Mesendoderm (in vitro differentiated cells): ENCODE results near the gene IQCK.
A peak's percentile ranks its signal among the peaks of the same experiment; 100 is the strongest.

Source experiments
- DNase-seq: peaks from one replicate; pipeline ENCODE4 v3.0.0; 2013
- H2AK5ac ChIP-seq: 2 replicates; pipeline ENCODE4 v1.6.1; 2013; ENCODE audit warnings: low read length, inconsistent platforms
- H2BK120ac ChIP-seq: 2 replicates; pipeline ENCODE4 v1.6.1; 2013; ENCODE audit warnings: low read depth, mild to moderate bottlenecking, low read length, moderate library complexity, mixed read lengths
- H2BK15ac ChIP-seq: replicated peaks from 2 replicates; pipeline ENCODE4 v1.6.1; 2013; ENCODE audit warnings: low read depth, mild to moderate bottlenecking, moderate library complexity
- H2BK5ac ChIP-seq: 2 replicates; pipeline ENCODE4 v1.6.1; 2013; ENCODE audit warnings: low read length, inconsistent platforms
- H3K18ac ChIP-seq: 2 replicates; pipeline ENCODE4 v1.6.1; 2013; ENCODE audit warnings: mild to moderate bottlenecking, low read length, mixed read lengths
- H3K23ac ChIP-seq: one replicate; pipeline ENCODE4 v1.6.1; 2013; ENCODE audit warnings: low read length
- H3K27ac ChIP-seq: 2 replicates; pipeline ENCODE4 v1.5.1; 2013; ENCODE audit warnings: low read depth, mild to moderate bottlenecking, inconsistent platforms, low read length, moderate library complexity
- H3K27me3 ChIP-seq: 2 replicates; pipeline ENCODE4 v1.6.1; 2013; ENCODE audit warnings: low read length, control low read depth, mild to moderate bottlenecking, inconsistent platforms; ENCODE audit not compliant: insufficient read depth, poor library complexity
- H3K36me3 ChIP-seq: 2 replicates; pipeline ENCODE4 v1.6.1; 2013; ENCODE audit warnings: low read length, inconsistent platforms; ENCODE audit not compliant: control insufficient read depth, insufficient read depth
- H3K4ac ChIP-seq: one replicate; pipeline ENCODE4 v1.6.1; 2013; ENCODE audit warnings: low read depth, mild to moderate bottlenecking, low read length, moderate library complexity
- H3K4me1 ChIP-seq: 2 replicates; pipeline ENCODE4 v1.6.1; 2013; ENCODE audit warnings: low read depth, low read length, inconsistent platforms; ENCODE audit not compliant: control insufficient read depth
- H3K4me2 ChIP-seq: 2 replicates; pipeline ENCODE4 v1.6.1; 2013; ENCODE audit warnings: low read length
- H3K4me3 ChIP-seq: 2 replicates; pipeline ENCODE4 v1.5.1; 2013; ENCODE audit warnings: mild to moderate bottlenecking, low read length
- H3K56ac ChIP-seq: one replicate; pipeline ENCODE4 v1.6.1; 2013; ENCODE audit warnings: low read length
- H3K79me1 ChIP-seq: 2 replicates; pipeline ENCODE4 v1.6.1; 2013; ENCODE audit warnings: low read length, inconsistent platforms
- H3K79me2 ChIP-seq: 2 replicates; pipeline ENCODE4 v1.6.1; 2013; ENCODE audit warnings: mild to moderate bottlenecking, low read length; ENCODE audit not compliant: control insufficient read depth, insufficient read depth
- H3K9ac ChIP-seq: 2 replicates; pipeline ENCODE4 v1.6.1; 2013; ENCODE audit warnings: low read length, inconsistent platforms
- H4K5ac ChIP-seq: one replicate; pipeline ENCODE4 v1.6.1; 2013; ENCODE audit warnings: low read length
- H4K8ac ChIP-seq: one replicate; pipeline ENCODE4 v1.6.1; 2013; ENCODE audit warnings: low read depth, mild to moderate bottlenecking, control low read depth, low read length, moderate library complexity
- WGBS: extraction: QIAGEN DNeasy Blood & Tissue Kit; methylation state at CpG from one replicate; pipeline ENCODE4 v1.1.7; 2013; ENCODE audit warnings: low lambda C conversion rate, missing lambda C conversion rate; ENCODE audit not compliant: insufficient coverage; ENCODE audit errors: extremely low coverage; 5-methylcytosine and 5-hydroxymethylcytosine counted together

The IQCK gene

DNA sequence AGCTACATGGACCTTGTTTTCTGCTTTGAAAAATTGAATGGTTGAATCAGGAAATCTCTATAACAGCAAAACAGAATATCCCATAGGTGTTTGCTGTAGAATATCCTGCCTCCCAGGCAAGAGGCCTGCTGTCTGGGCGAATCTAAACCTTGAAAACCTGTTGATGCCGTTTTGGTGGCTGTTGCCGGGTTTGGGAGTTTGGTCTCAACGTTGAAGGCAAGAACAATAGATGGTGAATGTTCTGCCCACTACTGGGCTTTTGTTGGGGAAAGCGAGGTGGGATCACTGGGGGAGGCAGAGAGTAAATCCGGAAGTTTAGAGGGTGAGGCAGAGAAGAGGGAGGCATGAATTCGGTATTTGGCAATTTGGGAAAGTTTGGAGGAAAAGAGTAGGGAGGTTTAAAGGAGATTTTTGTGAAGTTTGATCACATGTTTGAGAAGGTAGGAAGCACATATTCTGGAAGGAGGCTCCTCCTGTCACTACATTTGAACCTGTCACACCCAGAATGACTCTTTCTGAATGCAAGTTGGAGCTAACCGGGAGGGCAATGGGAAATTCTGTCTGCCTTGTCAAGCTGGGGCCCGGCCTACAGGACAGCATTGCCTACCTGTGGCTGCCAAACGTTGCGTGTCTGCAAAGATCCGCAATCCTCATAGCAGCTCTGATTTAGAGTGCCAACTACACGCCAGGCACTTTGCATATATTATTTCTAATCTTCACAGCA lies 120.1 kb downstream of the IQCK start:
- no peak overlapping the region for H4K8ac ChIP-seq
- WGBS = 100% methylated on average over 1 of the region's 13 CpGs

GRCh38 chr16:19840524-19841110 lies 122.5 kb downstream of the IQCK start:
- Histone ChIP-seq H3K18ac (no peak overlapping the region), H4K5ac (no peak overlapping the region), H2BK15ac (no peak overlapping the region), H3K4me2 (no peak overlapping the region), H3K27me3 (no peaks in the 10 kb centered on the region), H3K27ac (no peak overlapping the region), H3K4me1 (no peaks in the 10 kb centered on the region), H3K4me3 (no peak overlapping the region), H3K4ac (no peak overlapping the region), H3K79me1 (no peaks in the 10 kb centered on the region), H3K56ac (no peak overlapping the region), H3K79me2 (no peaks in the 10 kb centered on the region), H3K9ac (no peak overlapping the region), H4K8ac (no peak overlapping the region), H3K23ac (no peak overlapping the region), H2BK120ac (no peak overlapping the region), H2AK5ac (no peak overlapping the region), H3K36me3 (no peaks in the 10 kb centered on the region), H2BK5ac (no peak overlapping the region)
- no CpG with 5 or more reads among the region's 3 CpGs for WGBS
- no peak for DNase-seq

More for the DNA sequence above, 120.1 kb downstream of the IQCK start:
- H3K27me3 ChIP-seq = no peaks in the 10 kb centered on the region
- H3K79me1 ChIP-seq = no peaks in the 10 kb centered on the region
- no peak overlapping the region for H2BK15ac ChIP-seq
- no peaks in the 10 kb centered on the region for H3K79me2 ChIP-seq
- H3K4me1 ChIP-seq = no peaks in the 10 kb centered on the region
- no peak overlapping the region for H3K56ac ChIP-seq
- DNase-seq = no peak
- no peak overlapping the region for H2BK5ac ChIP-seq
- no peak overlapping the region for H3K4me3 ChIP-seq
- no peak overlapping the region for H2BK120ac ChIP-seq
- H3K18ac ChIP-seq = peak overlapping the region; percentile 45
- no peak overlapping the region for H3K9ac ChIP-seq
- no peak overlapping the region for H3K23ac ChIP-seq
- H3K36me3 ChIP-seq = no peaks in the 10 kb centered on the region
- no peak overlapping the region for H3K4ac ChIP-seq
- H3K4me2 ChIP-seq = no peak overlapping the region
- no peak overlapping the region for H2AK5ac ChIP-seq
- H4K5ac ChIP-seq = no peak overlapping the region
- H3K27ac ChIP-seq = no peak overlapping the region

DNA sequence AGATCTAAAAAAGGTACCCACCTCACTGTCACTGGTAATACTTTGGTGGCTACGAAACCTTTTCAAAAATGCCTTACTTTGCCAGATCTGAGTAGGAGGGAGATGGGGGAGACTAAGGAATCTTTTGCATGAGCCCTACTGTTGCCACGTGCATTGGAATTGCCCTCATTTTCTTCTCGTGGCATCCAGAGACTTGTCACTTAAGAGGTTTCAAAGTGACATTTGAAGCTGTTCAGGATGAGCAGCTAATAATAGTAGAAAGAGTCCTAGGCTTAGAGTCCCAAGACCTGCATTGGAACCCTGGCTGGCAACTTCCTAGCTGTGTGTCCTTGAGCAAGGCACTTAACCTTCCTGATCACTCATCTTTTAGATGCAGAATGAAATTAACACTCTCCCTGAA lies 123.1 kb downstream of the IQCK start:
- H3K56ac ChIP-seq = no peak overlapping the region
- H3K4me2 ChIP-seq = no peak overlapping the region
- no peaks in the 10 kb centered on the region for H3K27me3 ChIP-seq
- no peak overlapping the region for H3K18ac ChIP-seq
- WGBS = no CpG with 5 or more reads among the region's 3 CpGs
- H3K4ac ChIP-seq = no peak overlapping the region
- H3K79me1 ChIP-seq = no peaks in the 10 kb centered on the region
- H2BK5ac ChIP-seq = no peak overlapping the region
- no peak overlapping the region for H3K9ac ChIP-seq
- H2BK15ac ChIP-seq = no peak overlapping the region
- H3K79me2 ChIP-seq = no peaks in the 10 kb centered on the region
- no peak for DNase-seq
- no peak overlapping the region for H3K4me3 ChIP-seq
- no peak overlapping the region for H2AK5ac ChIP-seq
- H4K5ac ChIP-seq = no peak overlapping the region
- no peak overlapping the region for H3K27ac ChIP-seq
- no peak overlapping the region for H2BK120ac ChIP-seq
- no peak overlapping the region for H3K23ac ChIP-seq
- no peaks in the 10 kb centered on the region for H3K36me3 ChIP-seq
- H3K4me1 ChIP-seq = no peaks in the 10 kb centered on the region
- H4K8ac ChIP-seq = no peak overlapping the region

DNA sequence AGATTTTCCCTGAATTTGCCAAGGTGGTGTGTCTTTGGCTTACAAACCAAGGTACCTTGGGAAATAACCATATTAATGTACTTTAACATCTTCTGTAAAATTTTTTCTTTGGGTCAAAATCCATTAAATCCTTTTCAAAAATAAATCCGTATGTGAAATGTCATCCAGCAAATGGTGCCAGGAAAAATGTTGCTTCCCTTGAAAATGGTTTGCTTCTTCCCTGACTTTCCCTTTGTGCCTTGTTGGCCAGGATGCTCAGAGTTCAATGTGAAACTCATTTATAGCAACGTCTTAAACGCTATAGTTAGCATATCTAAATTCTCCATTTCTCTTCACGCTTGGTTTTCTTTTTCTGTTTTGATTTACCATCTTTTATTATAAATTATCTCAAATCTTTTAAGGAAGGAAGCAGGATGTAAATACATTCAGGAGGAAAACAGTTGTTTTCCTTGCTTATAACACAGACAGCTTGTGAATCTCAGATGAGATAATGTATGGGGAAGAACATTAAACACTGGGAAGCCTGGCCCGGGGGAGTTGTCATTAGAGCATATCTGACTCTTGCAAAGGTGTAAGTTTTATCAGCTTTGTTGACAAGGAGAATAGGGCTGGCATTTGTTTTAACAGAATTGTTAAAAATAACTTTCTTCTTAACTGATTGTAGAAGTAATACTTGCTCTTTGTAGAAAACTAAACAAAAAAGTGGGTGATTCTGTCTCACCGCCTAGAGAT lies 124.5 kb downstream of the IQCK start:
- H3K27me3 ChIP-seq = no peaks in the 10 kb centered on the region
- H2BK120ac ChIP-seq = no peak overlapping the region
- no peaks in the 10 kb centered on the region for H3K4me1 ChIP-seq
- no CpG with 5 or more reads among the region's 6 CpGs for WGBS
- H3K4me3 ChIP-seq = no peak overlapping the region
- DNase-seq = peak; percentile 47
- H3K79me1 ChIP-seq = no peaks in the 10 kb centered on the region
- no peak overlapping the region for H4K8ac ChIP-seq
- H3K23ac ChIP-seq = no peak overlapping the region
- H3K4ac ChIP-seq = no peak overlapping the region
- no peak overlapping the region for H2AK5ac ChIP-seq
- no peaks in the 10 kb centered on the region for H3K79me2 ChIP-seq
- no peak overlapping the region for H2BK15ac ChIP-seq
- no peak overlapping the region for H2BK5ac ChIP-seq
- H4K5ac ChIP-seq = no peak overlapping the region
- no peak overlapping the region for H3K4me2 ChIP-seq
- H3K9ac ChIP-seq = no peak overlapping the region
- no peaks in the 10 kb centered on the region for H3K36me3 ChIP-seq
- no peak overlapping the region for H3K56ac ChIP-seq
- no peak overlapping the region for H3K18ac ChIP-seq
- H3K27ac ChIP-seq = no peak overlapping the region

GRCh38 chr16:19843371-19843770 lies 125.3 kb downstream of the IQCK start:
- no peak overlapping the region for H2BK15ac ChIP-seq
- no peaks in the 10 kb centered on the region for H3K79me1 ChIP-seq
- no peak for DNase-seq
- H3K4me3 ChIP-seq = no peak overlapping the region
- no peak overlapping the region for H2BK120ac ChIP-seq
- no peak overlapping the region for H3K27ac ChIP-seq
- no peak overlapping the region for H2BK5ac ChIP-seq
- no peaks in the 10 kb centered on the region for H3K27me3 ChIP-seq
- no peak overlapping the region for H3K56ac ChIP-seq
- H4K5ac ChIP-seq = no peak overlapping the region
- no peaks in the 10 kb centered on the region for H3K79me2 ChIP-seq
- H3K4ac ChIP-seq = no peak overlapping the region
- WGBS = no CpG with 5 or more reads among the region's 1 CpG
- H3K4me2 ChIP-seq = no peak overlapping the region
- no peaks in the 10 kb centered on the region for H3K36me3 ChIP-seq
- H3K4me1 ChIP-seq = no peaks in the 10 kb centered on the region
- no peak overlapping the region for H3K23ac ChIP-seq
- no peak overlapping the region for H3K9ac ChIP-seq
- H2AK5ac ChIP-seq = no peak overlapping the region
- H3K18ac ChIP-seq = no peak overlapping the region
- H4K8ac ChIP-seq = no peak overlapping the region
